DOHH2 (cell line): Measurements from ENCODE around the gene RARG.

Experiments
- CTCF ChIP-seq: fragments of 200-600 bp; sonication (generic); IDR thresholded peaks from one replicate; pipeline ENCODE4 v1.5.1; 2014; ENCODE audit warnings: antibody characterized with exemption, mild to moderate bottlenecking, low read depth, low read length; ENCODE audit not compliant: poor library complexity, severe bottlenecking
- EZH2phosphoT487 ChIP-seq: fragments of 200-600 bp; sonication (generic); IDR thresholded peaks from 2 replicates; pipeline ENCODE4 v1.6.1; 2017; ENCODE audit warnings: borderline replicate concordance, mild to moderate bottlenecking, antibody characterized with exemption, low read length, moderate library complexity, mixed read lengths

- no peak for TF ChIP-seq CTCF
- TF ChIP-seq EZH2phosphoT487 = no peak
Observed at GRCh38 chr12:53204351-53204750, 27.7 kb downstream of the RARG start.
